ENCODE data around the gene TSPAN2.

TSPAN2 gene

GRCh38 chr1:115073298-115074087 lies 15.8 kb downstream of the TSPAN2 start:
- DNase-seq = no peak

- DNase-seq = no peak
These were observed 18.2 kb downstream of the TSPAN2 start for GRCh38 chr1:115071012-115071664.

GRCh38 chr1:115069659-115070308 lies 19.5 kb downstream of the TSPAN2 start:
- DNase-seq = no peak

- no peak for DNase-seq
These were observed 20.3 kb downstream of the TSPAN2 start for GRCh38 chr1:115068826-115069585.

GRCh38 chr1:115067161-115067859 lies 22.0 kb downstream of the TSPAN2 start:
- DNase-seq = no peak

- no peak for DNase-seq
These were observed 24.3 kb downstream of the TSPAN2 start for GRCh38 chr1:115065021-115065420.

- no peak for DNase-seq
These were observed 24.8 kb downstream of the TSPAN2 start for GRCh38 chr1:115064461-115064860.

- no peak for DNase-seq
These were observed 25.9 kb downstream of the TSPAN2 start for GRCh38 chr1:115063228-115063901.

GRCh38 chr1:115062542-115063004 lies 26.7 kb downstream of the TSPAN2 start:
- no peak for DNase-seq

GRCh38 chr1:115060501-115060900 lies 28.8 kb downstream of the TSPAN2 start:
- DNase-seq = no peak

GRCh38 chr1:115059316-115059715 lies 30.0 kb downstream of the TSPAN2 start:
- DNase-seq = no peak

- DNase-seq = no peak
These were observed 31.5 kb downstream of the TSPAN2 start for GRCh38 chr1:115057661-115058254.

- DNase-seq = no peak
These were observed 32.9 kb downstream of the TSPAN2 start for GRCh38 chr1:115056395-115056798.

- DNase-seq = no peak
These were observed 36.7 kb downstream of the TSPAN2 start for GRCh38 chr1:115052454-115053083.

- DNase-seq = no peak
These were observed 37.5 kb downstream of the TSPAN2 start for GRCh38 chr1:115051850-115052249.

GRCh38 chr1:115046751-115047150 lies 42.6 kb downstream of the TSPAN2 start:
- no peak for DNase-seq

- DNase-seq = no peak
These were observed 47.6 kb downstream of the TSPAN2 start for GRCh38 chr1:115041654-115042053.

- no peak for DNase-seq
These were observed 48.8 kb downstream of the TSPAN2 start for GRCh38 chr1:115040501-115040900.

- DNase-seq = no peak
These were observed 52.3 kb downstream of the TSPAN2 start for GRCh38 chr1:115036814-115037507.

GRCh38 chr1:115035652-115036051 lies 53.7 kb downstream of the TSPAN2 start:
- DNase-seq = no peak
